ENCODE data around the gene CBFB. TPM values are rescaled to one million over a fixed set of nuclear protein-coding genes. Genes with fewer than 3 reads are reported as not detected.
"Not testable (repeated sequence)": the region's sequence is repeated elsewhere in the genome, so short reads cannot be mapped to it uniquely, and the experiment has no call there.

The CBFB gene
- polyA plus RNA-seq, 1 donor, result 42.5 TPM

DNA sequence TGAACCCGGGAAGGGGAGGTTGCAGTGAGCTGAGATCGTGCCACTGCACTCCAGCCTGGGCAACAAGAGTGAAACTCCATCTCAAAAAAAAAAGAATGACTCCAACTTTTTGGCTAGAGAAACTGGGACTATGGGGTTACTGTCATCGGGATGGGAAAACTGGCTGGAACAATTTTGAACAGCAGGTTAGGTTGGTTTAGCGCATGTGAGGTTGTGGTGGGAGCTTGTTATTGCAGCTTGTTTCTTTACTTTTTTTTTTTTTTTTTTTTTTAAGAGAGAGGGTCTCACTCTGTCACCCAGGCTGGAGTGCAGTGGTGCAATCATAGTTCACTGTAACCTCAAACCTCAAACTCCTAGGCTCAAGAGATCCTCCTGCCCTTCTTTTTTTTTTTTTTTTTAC lies 12.6 kb downstream of the CBFB start:
- DNase-seq (ENCODE audit: low read depth), result not testable (repeated sequence)

DNA sequence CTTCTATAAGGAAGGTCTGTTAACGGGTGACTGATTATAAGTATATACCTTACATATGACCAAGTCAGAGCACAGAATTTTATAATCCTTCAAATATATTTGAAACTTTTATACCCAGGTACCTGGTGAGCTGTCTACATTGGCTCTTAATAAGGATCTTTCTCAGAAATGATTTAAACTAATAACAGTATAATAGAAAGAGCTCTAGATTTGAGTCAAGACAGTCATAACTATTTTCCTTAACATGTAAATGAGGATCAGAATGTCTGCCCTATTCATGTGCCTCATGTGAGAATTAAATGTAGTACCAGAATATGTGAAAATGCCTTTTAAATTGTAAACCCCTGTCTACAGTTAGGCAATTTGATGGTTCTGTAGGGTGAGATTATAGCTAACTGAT lies 14.5 kb downstream of the CBFB start:
- DNase-seq (ENCODE audit: low read depth), result no peak

DNA sequence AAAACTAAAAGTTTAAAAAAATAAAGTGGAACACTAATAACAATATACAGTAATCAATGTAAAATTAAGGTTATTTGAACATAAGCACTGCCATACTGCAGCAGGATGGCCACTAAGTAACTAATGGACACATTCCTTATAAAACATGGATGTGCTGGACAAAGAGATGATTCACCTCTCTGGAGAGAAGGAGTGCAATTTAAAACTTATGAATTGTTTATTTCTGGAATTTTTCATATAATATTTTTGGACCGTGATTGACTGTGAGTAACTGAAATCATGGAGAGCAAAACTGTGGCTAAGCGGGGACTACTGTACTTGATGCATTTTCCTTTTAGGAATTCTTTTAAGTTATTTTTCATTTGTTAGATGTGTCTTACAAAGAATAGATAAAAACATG lies 21.8 kb downstream of the CBFB start:
- DNase-seq (ENCODE audit: low read depth), result no peak

DNA sequence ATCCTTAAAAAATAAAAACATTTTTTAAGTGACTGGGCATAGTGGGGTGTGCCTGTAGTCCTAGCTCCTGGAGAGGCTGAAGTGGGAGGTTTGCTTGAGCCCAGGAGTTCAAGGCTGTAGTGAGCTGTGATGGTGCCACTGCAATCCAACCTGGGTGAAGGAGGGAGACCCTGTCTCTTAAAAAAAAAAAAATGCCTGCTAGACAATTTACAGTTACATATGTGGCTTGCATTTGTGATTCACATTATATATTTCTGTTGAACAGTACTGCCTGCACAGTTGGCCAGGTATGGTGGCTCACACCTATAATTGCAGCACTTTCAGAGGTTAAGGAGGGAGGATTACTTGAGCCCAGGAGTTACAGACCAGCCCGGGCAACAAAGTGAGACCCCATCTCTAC lies 23.4 kb downstream of the CBFB start:
- no peak for DNase-seq (ENCODE audit: low read depth)

DNA sequence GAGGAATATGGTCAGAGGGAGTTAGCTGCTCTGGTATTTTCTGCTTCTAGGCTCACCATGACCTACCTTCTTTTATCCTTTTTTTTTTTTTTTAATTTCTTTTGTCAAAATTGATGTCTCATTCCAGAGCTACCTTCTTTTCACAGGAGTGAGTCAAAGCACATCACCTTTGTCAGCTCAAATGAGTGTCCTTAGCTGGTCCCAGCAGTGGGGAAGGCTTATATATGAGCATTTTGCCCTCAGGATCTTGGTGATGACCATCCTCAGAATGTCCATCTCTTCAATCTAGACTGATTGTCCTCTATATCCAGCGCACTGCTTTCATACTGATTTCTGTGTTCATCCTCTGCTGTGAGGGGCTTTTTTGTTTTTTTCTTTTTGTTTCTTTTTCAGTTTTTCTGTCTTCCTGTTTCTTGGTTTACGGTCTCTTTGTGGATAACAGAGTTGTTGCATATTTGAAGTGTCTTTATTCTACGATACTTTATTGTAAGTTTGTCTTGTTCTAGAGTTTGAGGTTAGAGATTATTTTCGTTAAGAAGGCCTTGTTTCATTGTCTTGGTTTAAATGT lies 24.9 kb downstream of the CBFB start:
- no peak for DNase-seq (ENCODE audit: low read depth)

DNA sequence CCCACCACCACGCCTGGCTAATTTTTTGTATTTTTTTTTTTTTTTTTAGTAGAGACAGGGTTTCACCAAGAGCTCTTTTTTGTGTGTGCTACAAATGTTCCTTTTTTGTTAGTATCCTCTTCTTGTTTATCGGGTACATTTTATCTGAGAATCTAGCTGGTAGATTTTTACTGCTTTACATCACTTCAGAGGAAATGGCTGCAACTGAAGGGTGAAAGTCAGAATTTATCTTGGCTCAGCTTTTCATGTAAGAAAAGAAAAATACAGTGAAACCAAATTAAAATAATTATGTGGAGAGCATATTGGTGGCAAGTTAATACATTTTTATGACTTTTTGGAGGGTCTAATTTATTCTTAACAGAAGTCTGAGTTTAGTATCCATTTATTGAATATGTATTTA lies 26.0 kb downstream of the CBFB start:
- no peak for DNase-seq (ENCODE audit: low read depth)

DNA sequence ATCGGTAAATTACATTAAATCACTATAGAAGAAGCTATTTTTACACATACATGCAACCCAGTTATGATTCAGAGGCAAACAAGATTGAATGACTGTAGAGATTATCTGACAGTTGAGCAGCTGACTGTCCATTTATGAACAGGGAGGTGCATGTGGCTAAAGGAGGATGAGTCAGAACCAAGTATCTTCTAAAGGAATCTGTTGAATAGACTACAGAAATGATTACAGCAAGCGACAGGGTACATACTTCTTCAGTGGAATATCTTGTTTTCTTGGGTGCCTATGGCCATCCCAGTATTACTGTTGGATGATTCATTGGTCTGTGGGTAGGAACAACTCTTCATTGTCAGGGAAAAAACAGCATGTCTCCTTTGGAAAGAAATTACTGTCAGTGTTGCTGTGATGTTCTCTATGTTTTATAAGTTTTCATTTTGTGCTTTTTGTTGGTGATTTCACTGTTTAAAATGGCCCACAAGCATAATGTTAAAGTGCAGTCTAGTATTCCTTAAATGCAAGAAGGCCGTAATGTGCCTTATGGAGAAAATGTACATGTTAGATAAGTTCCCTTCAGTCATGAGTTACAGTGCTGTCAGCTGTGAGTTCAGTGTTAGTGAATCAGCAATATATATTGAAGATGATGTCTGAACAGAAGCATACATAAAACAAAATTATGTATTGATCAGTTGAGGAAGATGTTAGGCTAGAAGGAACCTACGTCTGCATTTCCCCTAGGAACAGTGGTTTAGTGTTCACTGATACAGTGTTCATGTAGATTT lies 27.0 kb downstream of the CBFB start:
- no peak for DNase-seq (ENCODE audit: low read depth)

DNA sequence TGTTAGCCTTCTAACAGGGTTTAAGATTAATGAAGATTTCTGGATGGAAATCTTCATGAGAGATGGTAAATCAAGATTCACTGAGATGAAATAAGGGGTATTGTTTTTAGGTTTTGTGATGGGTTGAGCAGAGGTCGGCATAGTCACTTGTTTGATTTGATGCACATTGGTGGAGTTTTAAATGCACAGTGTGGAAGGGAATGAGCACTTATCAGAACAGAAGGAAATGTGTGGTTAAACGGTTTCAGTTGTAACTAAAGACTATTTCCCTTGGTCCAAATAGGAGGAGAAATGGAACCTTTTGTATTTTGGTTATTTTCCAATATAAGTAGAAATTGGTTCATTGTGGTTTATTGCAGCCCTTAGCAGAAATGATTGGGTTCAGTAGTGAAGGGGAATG lies 34.1 kb downstream of the CBFB start:
- no peak for DNase-seq (ENCODE audit: low read depth)

DNA sequence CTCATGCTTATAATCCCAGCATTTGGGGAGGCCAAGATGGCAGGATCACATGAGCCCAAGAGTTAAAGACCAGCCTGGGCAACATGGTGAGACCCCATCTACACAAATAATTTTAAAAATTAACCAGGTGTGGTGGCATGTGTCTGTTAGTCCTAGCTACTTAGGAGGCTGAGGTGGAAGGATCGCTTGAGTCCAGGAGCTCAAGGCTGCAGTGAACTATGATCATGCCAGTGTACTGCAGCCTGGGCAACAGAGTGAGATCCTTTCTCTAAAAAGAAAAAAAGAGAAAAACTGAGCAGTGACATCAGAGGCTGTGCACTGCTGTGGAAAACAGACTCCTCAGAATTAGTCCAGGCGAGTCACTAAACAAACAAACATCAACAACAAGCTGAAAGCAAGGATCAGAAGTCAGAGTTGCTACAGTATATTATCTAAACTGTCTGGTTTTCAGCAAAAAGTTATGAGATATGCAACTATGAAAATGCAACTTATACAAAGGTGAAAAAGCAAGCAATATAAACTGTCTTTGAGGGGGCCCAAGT lies 39.3 kb downstream of the CBFB start:
- no peak for DNase-seq (ENCODE audit: low read depth)

DNA sequence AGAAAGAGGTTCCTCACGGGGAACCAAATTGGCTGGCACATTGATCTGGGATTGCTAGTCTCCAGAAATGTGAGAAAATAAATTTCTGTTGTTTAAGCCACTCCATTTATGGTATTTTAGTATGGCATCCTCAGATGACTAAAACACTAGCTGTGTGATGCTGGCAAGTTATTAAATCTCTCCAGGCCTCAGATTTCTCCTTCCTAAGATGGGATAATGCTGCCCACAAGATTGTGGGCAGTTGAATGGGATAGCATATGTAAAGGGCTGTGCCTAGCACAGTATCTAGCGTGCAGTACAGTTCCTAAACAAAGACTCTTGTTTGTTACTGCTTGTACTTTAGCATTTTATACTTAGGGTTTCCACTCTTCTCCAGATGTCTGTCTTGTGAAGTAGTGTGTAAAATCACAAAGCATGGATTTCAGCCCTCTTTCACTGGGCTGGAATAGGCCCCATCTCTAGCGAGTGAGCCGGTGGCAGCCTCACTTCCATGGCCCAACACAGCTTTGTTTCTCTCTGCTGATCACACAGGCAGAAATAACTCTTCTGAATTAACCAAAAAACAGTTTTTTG lies 42.6 kb downstream of the CBFB start:
- DNase-seq (ENCODE audit: low read depth), result no peak

DNA sequence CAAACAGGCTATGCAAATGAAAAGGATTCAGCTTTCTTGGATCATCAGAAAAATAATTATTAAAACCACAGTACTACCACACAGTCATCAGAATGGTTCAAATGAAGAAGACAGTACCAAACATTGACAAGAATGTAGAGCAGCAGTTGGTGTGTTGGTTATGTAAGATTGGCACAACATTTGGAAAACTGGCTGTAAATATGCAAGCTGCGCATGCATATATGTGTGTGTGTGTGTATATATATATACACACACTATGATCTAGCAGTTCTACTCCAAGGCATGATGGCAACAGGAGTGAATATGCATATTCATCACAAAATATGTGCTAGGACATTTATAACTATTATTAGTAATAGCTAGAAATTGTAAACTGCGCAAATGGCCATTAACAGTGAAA lies 46.4 kb downstream of the CBFB start:
- DNase-seq (ENCODE audit: low read depth), result no peak

DNA sequence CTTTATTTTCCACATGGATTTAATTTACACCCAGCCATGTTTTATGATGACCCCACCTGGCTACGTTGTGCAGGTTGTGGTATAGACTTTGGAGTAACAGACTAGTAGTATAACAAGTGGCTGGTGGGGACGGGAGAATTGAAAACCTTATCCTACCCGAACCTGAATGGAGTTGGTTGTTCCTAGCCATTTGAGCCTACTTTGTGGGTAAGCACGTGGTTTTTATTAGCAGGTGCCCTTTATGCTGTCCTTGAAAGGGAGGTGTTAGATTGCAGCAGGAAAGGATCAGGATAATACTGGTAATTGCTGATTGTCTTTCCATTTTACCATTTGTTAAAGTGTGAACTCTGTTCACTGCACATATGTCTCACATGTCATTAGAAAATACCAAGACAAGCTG lies 48.9 kb downstream of the CBFB start:
- no peak for DNase-seq (ENCODE audit: low read depth)

DNA sequence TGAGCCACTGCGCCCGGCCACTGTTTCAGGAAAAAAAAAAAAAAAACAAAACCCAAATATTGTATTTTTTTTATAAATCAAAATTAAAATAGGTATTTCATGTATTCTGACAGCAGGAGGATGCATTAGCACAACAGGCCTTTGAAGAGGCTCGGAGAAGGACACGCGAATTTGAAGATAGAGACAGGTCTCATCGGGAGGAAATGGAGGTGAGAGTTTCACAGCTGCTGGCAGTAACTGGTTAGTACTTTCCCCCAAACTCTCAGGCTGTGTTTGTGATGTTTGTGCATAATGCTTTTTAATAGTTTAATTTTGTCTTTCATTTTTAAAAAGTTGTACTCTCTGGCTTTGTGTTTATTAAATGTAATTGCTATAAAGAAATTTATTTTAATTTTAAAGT lies 53.2 kb downstream of the CBFB start:
- DNase-seq (ENCODE audit: low read depth), result no peak

DNA sequence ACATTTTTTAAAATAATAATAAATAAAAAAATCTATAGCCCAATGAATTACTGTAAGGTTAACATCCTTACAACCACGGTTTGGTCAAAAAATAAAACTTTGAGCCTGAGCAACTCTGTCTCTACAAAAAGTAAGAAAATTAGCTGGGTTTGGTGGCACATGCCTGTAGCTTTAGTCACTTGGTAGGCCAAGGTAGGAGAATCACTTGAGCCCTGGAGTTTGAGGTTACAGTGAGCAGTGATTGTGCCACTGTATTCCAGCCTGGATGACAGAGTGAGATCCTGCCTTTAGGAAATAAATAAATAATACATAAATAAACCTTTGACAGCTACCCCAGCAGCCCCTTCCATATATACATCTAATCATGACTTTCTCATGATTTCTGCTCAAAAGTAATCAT lies 53.9 kb downstream of the CBFB start:
- DNase-seq (ENCODE audit: low read depth), result no peak

DNA sequence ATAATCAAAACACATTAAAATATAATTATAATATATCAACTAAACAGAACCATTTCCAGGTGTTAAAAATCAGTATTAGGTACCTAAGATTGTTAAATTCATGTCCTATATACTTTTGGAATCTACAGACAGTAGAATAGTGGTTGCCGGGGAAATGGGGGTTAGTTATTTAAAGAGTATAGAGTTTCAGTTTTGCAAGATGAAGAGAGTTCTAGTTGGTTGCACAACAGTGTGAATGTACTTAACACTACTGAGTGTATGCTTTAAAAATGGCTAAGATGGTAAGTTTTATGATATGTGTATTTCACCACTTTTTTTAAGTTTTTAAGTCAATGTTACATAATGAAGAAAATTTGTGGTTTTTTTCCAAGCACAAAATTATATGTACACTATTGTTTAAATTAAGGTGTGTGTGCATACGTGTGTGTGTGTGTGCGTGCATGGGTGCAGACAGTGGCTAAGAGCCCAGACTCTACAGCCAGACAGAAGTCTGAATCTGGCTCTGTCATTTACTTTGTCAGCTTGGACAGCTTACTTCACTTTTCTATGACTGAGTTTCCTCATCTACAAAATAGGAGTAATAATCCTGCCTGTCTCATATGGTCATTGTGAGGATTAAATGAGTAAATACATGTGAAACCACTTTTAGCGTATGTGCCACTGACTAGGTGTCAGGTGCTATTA lies 55.5 kb downstream of the CBFB start:
- no peak for DNase-seq (ENCODE audit: low read depth)

DNA sequence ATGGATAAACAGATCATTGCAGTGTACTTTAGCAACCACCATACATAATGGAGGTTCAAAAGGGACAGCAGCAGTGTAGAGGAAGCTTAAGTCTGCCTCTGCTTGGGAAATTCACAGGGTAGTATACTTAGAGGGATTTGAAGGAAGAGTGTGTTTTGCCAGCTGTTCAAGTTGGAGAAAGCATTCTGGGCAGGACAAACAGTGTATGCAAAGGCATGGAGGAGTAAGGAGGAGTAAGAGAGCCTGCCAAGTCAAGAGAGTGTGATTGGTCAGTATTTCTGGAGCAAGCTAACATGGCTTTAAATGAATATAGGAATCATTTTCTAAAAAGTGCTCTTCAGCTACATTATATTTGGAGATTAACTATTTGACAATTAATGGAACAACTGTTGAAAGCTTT lies 57.9 kb downstream of the CBFB start:
- no peak for DNase-seq (ENCODE audit: low read depth)

DNA sequence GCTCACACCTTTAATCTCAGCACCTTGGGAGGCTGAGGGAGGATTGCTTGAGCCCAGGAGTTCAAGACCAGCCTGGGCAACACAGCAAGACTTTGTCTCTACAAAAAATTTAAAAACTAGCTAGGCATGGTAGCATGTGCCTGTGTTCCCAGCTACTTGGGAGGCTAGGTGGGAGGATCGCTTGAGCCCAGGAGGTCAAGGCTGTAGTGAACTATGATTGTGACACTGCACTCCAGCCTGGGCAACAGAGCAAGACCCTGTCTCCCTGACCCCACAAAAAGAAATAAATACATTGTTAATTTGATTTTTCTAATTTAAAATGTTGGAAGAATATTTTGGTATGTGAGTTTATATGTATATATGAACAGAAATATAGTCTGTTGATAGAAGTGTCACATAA lies 58.3 kb downstream of the CBFB start:
- DNase-seq (ENCODE audit: low read depth), result no peak

DNA sequence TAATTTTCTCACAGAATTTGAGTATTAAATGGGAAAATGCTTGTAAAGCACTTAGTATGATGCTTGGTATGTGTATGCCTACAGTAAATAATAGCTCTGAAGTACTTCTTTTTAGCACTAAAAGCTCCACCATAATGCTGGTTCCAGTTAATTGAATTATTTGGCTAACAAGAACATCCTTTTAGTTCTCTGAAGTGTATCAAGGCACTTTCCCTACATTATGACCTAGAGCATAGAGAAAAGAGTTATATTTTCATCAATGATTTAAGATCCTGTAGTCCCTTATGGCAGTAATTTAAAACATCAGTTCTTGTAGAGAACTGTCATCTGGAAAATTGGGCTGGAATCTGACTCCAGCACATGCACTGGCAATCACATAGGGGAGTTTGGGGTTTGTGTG lies 58.9 kb downstream of the CBFB start:
- DNase-seq (ENCODE audit: low read depth), result no peak

DNA sequence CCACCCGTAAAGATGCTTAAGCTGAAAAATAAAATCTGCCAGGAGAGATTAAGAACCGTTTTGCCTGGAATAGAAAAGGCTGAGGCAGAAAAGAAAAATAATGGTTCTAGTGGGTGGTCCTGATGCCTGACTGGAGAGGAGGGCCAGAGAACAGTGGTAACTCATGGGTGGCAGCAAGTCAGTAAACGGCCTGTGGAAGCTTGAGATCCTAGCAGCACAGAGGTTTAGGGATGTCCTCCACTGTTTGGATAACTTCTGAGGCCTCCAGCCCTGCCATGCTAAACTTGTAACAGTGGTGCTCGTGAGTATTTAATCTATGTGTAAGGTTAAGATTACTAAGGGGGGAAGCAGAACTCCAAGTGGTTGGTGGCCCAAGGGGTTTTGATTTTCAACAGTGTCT lies 59.6 kb downstream of the CBFB start:
- DNase-seq (ENCODE audit: low read depth), result no peak

DNA sequence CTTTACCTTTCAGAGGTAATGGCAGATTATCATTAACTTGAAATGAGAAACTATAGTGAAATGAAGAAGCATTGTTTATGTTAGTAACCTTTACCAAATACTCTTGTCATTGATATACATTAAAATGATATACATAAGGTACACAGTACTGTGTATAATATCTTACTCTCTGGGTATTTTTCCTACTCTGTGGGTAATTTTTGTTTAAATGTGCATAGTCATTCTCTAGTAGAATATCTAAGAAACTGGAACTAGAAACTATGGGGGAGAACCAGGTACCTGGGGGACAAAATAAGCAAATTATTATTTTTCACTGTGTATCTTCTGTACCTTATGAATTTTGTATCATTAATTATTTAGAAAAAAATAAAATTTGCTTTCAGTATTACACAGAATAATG lies 60.2 kb downstream of the CBFB start:
- no peak for DNase-seq (ENCODE audit: low read depth)

DNA sequence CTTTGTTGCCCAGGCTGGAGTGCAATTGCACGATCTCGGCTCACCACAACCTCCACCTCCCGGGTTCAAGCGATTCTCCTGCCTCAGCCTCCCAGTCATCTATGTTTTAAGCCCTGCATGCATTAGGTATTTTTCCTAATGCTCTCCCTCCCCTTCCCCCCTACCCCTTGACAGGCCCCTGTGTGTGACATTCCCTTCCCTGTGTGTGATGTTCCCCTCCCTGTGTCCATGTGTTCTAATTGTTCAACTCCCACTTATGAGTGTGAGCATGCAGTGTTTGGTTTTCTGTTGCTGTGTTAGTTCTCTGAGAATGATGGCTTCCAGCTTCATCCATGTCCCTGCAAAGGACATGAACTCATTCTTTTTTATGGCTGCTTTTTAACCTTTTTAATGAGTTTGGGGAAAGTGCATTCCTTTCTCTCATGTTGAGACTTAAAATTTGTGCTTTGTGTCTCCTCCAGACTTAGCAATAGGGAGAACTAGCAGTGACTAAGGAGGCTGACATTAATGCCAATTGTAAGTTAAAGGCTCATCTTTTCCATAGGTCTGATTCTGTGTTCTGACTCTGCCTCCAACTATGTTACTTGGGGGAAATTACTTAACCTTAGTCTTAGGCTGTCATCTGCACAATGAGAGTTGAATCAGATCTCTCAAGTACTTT lies 63.1 kb downstream of the CBFB start:
- DNase-seq (ENCODE audit: low read depth), result no peak

DNA sequence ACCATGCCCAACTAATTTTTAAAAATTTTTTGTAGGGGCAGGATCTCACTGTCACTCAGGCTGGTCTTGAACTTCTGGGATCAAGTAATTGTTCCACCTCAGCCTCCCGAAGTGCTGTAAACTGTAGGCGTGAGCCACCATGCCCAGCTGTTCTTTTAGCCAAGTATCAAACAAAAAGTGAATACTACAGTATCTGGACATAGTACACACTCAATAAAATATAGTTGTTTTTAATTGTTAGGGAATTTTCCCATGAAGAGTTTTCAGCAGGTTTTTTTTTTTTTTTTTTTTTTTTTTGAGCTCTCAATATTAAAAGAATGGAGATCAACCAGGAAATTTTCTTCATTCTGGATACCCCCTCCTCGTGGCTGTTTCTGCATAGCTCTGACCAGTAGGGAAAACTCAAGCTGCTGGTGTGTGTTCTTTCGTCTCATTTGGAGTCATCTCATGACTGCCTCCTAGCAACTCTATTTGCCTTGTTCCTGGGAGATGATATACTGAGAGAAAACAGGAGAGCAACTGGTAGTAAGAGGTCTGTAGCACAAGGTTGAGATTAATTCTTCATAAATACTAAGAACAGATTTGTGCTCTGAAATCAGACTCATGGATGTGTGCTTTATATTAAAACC lies 64.3 kb downstream of the CBFB start:
- no peak for DNase-seq (ENCODE audit: low read depth)

Data from forelimb muscle (tissue), 1 donor.